HG03135 (cell line): ENCODE measurements around the gene CDT1.
"Not testable (repeated sequence)": the region's sequence is repeated elsewhere in the genome, so short reads cannot be mapped to it uniquely, and the experiment has no call there.

Source experiments
- ATAC-seq: cut with Tn5 transposase; IDR thresholded peaks from one replicate; pipeline ENCODE4 v1.9.1; 2021; ENCODE audit warnings: mild to moderate bottlenecking, moderate library complexity; ENCODE audit not compliant: unreplicated experiment

The CDT1 gene

DNA sequence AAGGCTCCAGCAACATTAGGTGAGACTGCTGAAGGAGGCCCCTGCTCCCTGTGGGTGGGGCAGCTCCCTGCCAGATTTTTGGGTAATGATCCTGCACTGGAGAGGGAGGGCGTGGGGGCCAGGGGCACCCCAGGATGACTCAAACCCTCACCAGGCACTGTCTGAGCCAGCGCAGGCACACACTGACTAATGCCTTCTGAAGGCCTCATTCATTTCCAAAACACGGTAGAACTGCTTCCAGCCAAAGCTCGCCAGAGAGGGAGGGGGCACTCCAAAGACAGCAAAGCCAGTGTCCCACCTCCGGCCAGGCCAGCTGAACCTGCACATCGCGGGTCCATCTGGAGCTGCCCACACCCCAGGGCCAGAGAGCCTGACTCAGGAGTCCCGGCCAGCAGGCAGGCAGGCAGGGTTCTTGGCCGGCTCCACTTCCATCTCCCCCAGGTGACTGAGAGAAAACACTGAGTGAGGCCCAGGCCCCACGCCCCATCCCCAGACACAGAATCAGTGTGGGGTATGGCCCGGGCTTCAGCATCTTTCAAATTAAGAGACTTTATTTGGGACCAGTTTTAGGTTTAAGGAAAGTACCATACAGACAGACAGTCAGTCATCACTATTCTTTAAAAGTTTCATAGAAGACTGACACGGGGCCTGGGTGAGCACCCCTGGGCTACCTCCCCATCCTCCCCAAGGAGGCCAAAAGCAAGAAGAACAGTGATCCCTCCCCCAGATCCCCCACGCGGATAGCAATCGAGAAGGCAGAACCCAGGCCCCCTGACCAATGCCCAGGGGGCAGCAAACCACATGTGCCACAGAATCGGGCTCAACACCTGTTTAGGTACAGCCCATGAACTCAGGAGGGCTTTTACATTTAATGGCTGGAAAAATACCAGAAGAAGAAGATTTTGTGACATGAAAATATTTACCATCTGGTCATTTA lies 20.9 kb upstream of the CDT1 start:
- ATAC-seq = no peak

DNA sequence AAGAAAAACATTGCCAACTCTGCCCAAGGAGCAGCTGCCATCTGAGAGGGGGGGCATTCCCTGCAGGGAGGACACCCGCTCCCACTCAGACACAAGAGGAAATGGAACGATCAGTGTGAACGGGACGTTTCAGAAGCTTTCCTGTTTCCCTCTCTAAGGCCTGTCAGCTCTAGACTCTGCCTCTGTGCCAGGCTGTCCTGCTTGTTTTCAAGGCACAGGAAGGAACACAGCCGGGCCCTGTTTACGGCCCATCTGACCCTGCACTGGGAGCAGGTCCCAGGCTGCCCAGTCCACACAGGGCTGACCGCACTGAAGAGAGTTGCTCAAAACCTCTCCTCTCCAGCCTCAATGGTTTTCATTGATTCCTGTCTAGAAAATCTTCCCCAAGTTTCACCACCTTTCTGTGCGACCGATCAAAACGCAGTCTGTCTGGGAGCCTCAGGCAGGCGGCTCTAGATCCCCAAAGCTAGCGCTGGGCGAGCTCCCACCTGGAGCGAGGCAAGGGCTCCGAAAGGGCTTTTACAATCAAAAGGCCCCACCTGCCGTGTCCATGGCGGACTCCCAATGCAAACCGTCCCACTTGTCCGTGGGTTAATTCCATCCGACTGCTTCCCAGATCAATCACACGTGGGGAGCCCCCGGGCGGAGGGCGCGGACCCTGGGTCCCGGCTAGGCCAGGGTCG lies 20.1 kb upstream of the CDT1 start:
- no peak for ATAC-seq

DNA sequence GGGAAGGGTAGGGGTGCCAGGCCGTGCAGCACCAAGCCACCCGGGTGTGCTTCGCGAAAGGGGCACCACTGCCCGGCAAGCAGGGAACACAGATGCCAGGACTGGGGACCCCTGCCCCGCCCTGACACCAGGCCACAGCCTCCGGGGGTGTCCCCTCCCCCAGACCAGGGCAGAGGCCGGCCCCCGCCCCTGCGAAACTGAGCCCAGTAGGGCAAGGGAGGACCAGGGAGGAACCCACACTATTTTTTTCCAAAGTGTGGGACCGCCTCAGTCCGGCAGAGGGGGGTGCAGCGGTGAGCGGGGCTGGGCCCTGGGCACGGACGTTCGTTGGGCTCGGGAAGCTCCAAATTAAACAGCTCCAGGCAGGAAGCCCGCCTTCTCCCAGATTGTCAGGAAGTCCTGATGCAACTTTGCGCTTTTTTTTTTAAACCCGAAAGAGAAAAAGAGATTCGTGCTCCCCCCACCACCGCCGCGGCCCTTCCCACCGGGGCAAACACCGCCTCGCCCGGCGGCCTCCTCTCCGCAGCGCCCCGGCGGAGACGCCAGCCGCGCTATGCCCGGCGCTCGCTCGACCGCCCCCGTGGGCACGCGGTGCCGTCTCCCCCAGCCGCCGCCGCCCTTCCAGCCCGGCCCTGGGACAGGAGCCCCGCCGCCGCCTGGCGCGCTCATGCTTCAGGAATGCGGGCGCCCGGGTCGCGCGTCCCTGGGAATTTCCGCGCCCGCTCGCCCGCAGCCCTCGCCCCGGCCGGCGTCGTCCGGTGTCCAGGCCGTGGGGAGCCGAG lies 19.3 kb upstream of the CDT1 start:
- no peak for ATAC-seq

DNA sequence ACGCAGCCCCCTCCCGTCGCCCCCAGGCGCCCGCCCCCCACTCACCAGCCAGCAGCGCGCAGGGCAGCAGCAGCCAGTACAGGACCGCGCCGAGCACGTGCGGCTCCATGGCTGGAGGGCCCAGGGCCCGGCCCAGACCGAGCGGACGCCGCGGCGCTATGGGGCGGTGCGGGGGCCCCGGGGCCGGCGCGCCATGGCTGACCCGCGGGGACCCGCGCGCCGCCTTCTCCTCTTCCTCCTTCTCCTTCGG lies 18.8 kb upstream of the CDT1 start:
- peak; percentile 15 for ATAC-seq

DNA sequence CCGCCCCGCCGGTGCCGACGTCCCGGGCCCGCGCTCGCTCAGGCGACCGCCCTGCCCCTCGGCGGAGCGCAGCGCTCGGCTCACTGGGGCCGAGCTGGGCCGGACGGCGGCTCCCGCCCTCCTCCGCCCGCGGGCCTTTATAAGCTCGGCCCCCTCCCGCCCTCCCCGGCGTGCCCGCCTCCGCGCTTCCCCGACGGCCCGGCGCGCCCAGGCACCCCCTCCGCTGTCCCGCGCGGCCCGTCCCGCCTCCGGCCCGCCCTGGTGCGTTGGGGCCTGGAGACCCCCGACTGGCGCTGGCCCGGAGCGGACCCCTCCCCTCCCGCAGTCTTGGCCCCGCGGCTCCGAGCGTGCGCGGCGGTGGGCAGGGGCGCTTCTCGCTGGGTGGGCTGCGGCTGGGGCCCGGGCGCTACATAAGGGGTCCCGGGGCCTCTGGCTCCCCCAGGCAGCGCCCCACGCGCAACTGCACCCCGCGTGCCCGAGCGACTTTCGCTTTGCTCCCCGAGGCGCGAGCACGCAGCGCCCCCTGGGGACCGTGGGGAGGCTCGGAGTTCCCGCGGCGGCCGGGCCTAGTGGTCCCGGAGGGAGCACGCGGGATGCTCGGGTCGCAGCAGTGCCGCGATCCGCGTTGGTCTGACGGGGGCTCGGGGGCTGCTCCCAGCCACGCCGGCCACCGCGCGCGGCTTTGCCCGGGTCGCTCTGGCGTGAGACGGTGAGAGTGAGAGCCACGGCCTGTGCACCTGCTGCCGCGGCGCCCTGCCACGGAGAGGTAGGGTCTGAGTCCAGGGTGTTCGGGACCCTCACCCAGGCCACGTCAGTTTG lies 18.3 kb upstream of the CDT1 start, which contains the start of gene PIEZO1:
Gene PIEZO1, minus strand, starts transcription at position 115 of the 819 bp plus-strand sequence. CDS start 256 bp downstream, outside the sequence.
- ATAC-seq = peak; percentile 32

DNA sequence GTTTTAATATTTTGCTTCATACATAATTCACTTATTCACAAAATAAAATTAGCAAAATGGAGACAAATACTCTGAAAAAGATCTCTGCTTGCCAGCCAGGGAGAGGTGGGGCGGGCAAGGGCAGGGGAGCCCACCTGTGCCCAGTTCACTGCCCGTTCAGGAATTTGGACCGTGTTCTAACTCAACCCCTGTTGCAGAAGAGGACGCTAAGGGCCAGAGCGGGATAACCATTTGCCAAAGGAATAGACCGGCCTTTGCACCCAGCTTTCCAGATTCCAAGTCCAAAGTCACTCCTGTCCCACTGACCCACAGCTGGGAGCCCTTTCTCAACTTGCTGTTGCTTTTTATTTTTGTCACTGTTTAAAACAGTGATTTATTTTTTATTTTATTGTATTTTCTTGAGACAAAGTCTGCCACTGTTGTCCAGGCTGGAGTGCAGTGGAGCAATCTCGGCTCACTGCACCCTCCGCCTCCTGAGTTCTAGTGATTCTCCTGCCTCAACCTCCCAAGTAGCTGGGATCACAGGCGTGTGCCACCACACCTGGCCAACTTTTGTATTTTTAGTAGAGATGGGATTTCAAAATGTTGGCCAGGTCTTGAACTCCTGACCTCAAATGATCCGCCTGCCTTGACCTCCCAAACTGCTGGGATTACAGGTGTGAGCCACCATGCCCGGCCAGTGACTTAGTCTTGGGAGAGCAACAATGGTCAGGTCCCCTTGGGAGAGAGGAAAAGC lies 15.8 kb upstream of the CDT1 start:
- ATAC-seq = no peak

DNA sequence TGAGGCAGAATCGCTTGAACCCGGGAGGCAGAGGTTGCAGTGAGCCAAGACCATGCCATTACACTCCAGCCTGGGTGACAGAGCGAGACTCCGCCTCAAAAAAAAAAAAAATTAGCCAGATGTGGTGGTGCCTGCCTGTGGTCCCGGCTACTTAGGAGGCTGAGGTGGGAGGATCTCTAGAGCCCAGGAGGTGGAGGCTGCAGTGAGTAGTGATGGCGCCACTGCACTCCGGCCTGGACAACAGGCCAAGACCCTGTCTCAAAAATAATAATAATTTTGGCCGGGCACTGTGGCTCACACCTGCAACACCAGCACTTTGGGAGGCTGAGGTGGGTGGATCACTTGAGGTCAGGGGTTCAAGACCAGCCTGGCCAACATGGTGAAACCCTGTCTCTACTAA lies 14.8 kb upstream of the CDT1 start:
- not testable (repeated sequence) for ATAC-seq

DNA sequence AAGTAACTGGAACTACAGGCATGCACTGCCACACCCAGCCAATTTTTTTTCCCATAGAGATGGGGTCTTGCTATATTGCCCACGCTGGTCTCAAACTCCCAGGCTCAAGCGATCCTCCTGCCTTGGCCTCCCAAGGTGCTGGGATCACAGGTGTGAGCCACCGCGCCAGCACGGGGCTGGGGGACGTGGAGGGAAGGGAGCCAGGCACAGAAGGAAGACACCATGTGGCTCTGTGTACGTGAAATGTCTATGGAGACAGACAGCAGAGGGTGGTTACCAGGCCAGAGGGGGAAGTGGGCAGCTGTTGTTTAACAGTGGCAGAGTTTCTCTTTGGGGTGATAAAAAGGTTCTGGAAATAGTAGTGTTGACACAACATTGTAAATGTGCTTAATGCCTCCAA lies 14.0 kb upstream of the CDT1 start:
- ATAC-seq = no peak

DNA sequence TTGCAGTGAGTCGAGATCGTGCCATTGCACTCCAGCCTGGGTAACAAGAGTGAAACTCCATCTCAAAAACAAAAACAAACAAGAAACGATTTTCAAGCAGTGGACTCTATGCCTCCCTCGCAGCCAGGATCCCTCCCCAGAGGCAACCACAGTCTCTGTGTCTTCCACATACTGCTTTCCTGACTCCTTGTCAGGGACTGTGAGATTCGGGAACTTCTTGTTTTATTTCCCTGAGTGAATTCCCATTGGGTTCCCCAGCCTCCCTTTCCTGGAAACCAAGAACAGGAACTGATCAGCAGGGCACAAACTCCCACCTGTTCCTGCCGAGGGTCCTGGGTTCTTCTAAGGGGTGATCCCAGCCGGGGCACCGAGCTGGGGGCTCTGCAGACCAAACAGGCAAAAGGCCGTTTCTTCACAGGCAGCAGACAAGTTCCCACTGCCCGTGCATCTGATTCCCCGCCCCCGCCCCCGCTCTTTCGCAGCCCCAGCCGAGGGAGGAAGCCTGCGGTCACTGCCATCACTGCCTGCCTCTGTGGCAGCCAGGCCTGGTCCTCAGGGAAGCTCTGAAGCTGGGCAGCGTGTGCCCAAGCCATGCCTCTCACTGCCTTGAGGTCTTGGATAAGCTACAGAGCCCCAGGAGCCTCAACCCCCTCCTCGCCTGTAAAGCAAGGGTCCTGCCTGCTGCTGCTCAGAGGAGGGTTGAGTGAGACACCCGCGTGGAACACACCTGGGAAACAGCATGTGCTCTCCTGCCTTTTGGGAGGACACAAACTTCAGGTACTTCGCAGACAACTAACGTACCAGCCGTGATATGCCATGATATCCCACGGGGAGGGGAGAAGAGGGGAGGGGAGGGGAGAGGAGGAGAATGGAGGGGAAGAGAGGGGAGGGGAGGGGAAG lies 13.0 kb upstream of the CDT1 start:
- ATAC-seq = no peak

DNA sequence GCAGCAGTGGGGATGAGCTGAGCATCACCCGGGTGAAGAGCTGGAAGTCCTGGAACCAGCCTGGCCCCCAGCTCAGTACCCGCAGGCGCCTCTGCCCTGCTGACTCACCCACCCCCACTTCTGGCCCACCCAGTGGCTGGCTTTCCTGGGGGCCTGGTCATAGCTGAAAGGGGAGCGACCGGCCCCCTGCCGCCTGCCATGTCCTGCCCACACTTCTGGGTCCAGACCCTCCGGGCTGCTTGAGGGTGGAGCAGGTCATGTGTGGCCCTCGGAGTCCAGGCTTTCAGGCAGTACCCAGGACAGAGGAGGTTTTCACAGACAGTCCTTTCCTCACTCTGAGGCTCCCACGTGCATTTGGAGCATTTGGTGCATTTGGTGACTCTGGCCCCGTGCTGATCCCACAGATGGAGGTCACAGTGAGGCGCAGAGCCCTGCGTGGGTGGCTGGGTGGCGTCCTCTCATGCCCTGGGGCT lies 11.5 kb upstream of the CDT1 start:
- ATAC-seq = no peak

DNA sequence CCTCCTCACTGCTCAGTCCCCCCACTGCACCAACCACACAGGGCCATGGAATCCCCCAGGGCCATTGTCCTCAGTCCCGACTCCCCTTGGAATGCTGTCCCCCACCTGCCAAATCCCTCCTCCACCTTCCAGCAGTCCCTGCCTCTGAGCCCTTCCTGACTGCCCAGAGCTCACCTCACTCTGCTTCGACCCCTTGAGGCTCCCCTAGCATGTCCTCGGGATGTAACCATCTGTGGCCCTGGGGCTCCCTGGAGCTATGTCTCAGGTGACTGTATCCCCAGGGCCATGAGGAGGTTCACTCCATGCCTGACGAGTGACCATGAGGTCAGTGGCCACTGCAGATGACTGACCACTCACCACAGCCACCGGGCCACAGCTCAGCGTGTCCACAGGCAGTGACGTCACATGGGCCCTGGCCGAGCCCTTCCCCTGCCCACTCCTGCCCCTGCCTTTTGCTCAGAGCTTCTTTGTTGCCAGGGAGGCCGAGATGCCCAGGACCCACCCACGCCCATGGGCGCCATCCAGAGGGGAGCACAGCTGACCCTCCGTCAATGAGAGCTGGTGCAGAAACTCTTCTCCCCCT lies 10.8 kb upstream of the CDT1 start:
- ATAC-seq = no peak

DNA sequence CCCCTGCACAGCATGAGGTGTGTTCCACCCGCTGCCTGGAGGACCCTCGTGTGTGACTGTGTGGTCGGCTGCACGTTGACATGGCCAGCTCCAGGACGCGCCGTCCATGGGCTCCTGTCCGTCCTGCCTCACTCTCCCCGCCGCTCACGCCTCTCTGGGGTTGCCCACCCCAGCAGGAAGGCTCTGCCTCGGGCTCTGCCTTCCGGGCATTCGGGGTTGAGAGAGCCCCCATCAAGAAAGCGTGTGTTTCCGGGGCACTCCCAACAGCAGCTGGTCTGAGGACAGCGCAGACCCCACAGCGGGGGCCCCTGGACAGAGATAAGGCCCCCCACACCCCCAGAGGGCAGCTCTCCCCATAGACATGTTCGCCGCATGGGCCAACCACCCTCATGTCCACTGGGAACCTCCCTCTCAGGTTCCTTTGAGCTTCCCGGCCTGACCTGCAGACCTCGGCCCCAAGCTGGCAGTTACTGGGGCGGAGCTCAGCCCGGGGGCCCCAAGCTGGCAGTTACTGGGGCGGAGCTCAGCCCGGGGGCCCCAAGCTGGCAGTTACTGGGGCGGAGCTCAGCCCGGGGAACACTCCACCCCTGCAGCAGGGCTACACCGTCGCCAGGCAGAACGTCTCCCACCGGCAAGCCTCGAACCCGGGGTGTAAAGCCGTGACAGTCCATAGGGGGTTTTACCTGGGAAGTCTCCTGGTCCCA lies 10.2 kb upstream of the CDT1 start:
- no peak for ATAC-seq

DNA sequence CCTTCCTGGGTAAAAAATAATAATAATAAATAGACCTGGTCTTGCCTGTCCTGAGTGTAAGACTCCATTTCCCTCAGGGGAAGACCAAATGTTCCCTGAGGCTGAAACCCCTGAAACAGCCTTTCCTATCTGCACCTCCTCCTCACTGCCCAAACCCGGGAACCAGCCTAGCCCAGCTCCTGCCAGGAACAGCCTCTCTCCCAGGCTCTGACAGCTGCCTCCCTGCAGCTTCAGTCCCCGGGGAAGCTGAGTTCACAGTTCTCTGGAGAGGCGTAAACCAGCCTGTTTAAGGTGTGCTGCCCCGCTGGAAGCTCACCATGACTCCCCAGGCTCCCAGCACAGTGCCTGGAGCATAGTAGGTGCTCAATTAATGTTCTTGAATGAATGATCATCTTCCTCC lies 7.3 kb upstream of the CDT1 start:
- ATAC-seq = no peak

DNA sequence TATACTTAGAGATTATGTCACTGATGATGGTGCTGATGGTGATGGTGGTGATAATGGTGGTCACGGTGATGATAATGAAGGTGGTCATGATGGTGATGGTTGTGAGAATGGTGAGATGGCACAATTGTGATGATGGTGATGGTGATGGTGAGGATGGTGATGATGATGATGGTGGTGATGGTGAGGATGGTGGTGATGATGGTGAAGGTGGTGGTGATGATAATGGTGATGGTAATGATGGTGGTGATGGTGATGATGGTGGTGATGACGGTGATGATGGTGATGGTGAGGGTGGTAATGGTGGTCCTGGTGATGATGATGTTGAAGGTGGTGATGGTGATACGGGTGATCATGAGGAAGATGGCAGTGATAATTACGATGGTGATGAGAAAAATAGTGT lies 5.5 kb upstream of the CDT1 start:
- ATAC-seq = no peak

DNA sequence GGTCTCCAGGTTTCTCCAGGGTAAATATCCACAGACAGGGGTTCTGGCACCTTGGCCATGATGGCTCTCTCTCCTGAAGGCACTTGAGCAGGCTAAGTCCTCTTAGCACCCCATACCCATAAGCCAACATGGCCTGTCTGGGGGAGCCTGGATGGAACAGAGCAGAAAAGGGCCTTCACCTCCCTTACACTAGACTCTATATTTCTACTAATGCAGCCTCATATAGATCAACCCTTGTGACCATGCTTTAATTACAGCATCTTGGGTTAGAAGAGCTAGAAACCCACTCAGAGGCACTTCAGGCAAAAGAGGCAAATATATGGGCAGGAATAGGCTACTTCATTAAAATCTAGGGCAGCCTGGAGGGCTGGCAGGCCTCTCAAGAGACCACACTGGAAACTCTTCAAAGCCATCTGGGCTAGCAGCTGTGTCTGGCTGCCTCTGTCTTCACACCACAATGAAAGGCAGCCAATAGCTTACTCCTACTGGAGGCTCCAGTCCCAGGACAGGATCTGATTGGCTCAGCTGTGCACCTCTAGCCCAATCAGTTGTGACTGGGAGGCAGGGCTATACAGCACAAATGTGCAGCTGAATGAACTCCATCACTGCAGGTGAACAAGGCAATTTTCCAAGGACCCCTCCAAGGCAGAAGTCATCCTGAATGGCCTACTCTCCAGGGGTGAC lies 4.7 kb upstream of the CDT1 start:
- ATAC-seq = no peak

DNA sequence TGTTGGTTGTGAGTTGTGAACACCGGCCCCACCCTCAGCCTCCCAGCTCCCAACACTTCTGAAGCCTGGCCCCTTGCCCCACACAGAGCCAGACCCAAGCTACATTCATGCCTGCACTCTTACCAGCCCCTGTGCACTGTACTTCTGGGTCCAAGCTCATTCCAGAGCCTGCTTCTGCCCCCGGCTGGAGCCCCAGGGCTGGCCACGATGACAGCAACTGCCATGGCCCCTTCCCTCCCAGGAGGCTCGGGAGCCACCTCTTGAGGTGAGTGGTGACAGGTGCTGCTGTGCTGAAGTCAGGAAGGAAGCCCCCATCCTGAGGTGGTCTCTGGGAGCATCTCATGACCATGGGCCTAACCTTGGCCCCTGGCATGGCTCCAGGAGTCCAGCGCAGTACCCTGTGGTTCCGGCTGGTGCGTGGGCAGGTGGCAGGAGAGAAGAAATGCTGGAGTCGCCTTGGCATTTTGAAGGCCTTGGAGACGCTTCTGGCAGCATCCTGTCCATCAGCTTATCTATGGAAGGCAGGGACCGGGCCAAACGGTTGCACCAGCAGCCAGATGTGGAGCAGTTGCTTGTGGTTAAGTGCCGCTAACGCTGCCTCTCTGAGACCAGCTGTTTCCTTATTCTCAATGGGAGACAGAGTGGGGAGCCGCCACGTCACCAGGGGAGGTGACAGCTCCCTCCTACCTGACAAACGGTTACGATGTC lies 3.9 kb upstream of the CDT1 start:
- ATAC-seq = no peak

DNA sequence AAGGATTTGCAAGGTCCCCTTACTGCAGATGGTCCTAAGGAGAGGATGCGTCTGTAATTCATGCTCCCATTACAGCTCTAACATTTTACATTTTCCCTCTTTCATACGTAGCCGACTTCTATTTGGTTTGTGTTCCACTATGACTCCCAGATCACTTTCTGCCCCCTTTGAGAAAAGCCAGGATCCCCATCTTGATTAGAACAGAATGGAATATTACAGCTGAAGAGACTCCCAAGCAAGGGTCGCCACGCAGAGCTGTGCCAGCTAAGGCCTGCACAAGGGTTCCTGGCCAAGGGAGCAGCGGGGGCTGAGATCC lies 3.4 kb upstream of the CDT1 start:
- no peak for ATAC-seq
